ENCODE data around the gene VCL.

The VCL gene

DNA sequence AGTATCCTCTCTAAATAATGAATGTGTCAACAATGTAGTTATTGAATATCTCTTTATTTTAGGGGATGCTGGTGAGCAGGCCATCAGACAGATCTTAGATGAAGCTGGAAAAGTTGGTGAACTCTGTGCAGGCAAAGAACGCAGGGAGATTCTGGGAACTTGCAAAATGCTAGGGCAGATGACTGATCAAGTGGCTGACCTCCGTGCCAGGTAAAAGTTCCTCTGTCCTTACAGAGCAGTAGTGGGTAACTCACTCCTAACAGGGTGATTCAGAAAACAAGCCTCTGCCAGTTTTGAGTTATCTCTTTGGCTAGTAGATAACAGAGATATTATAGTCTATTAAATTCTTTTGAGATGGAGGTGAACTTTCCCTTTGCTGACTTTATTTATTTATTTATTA lies 85.4 kb downstream of the VCL start:
- Histone ChIP-seq H3K36me3 (ENCODE audit: insufficient read depth, low read length) (no peaks in the 10 kb centered on the region), H3K27ac (no peak overlapping the region), H3K9me3 (ENCODE audit: low read depth, low read length) (no peaks in the 10 kb centered on the region), H3K4me3 (no peak overlapping the region), H3K9ac (ENCODE audit: insufficient read length) (no peak overlapping the region)
- DNase-seq (ENCODE audit: low read depth, low spot score): no peak
- TF ChIP-seq POLR2AphosphoS5 (IDR thresholded peaks at IDR 0.05; ENCODE audit: borderline replicate concordance, low read depth, low read length): no peak
- no peak for TF ChIP-seq FOXP2 (optimal IDR thresholded peaks at IDR 0.05; ENCODE audit: control extremely low read depth, extremely low read length, insufficient read depth)
- no peak for TF ChIP-seq EZH2 (IDR thresholded peaks at IDR 0.05)

DNA sequence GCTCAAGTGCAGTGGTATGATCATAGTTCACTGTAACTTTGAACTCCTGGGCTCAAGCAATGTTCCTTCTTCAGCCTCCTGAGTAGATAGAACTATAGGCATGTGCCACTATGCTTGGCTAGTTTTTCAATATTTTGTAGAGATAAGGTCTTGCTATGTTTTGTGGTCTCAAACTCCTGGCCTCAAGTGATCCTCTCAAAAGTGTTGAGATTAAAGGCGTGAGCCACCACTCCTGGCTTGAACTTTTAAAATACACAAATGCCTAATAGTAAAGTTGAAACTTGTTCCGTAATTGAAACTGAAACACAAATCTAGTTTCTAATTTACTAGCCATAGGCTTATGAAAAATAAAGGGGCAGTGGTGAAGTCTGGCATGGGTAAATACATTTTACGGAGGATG lies 87.0 kb downstream of the VCL start:
- Histone ChIP-seq H3K9me3 (ENCODE audit: low read depth, low read length) (no peaks in the 10 kb centered on the region), H3K4me3 (no peak overlapping the region), H3K36me3 (ENCODE audit: insufficient read depth, low read length) (no peaks in the 10 kb centered on the region), H3K9ac (ENCODE audit: insufficient read length) (no peak overlapping the region), H3K27ac (no peak overlapping the region)
- TF ChIP-seq POLR2AphosphoS5 (IDR thresholded peaks at IDR 0.05; ENCODE audit: borderline replicate concordance, low read depth, low read length): no peak
- no peak for TF ChIP-seq EZH2 (IDR thresholded peaks at IDR 0.05)
- no peak for TF ChIP-seq FOXP2 (optimal IDR thresholded peaks at IDR 0.05; ENCODE audit: control extremely low read depth, extremely low read length, insufficient read depth)
- no peak for DNase-seq (ENCODE audit: low read depth, low spot score)

GRCh38 chr10:74086317-74086716 lies 88.4 kb downstream of the VCL start:
- no peak for DNase-seq (ENCODE audit: low read depth, low spot score)
- TF ChIP-seq EZH2 (IDR thresholded peaks at IDR 0.05) (no peak), POLR2AphosphoS5 (IDR thresholded peaks at IDR 0.05; ENCODE audit: borderline replicate concordance, low read depth, low read length) (no peak), FOXP2 (optimal IDR thresholded peaks at IDR 0.05; ENCODE audit: control extremely low read depth, extremely low read length, insufficient read depth) (no peak)
- no peak overlapping the region for H3K4me3 ChIP-seq
- H3K9ac ChIP-seq (ENCODE audit: insufficient read length): no peak overlapping the region
- H3K36me3 ChIP-seq (ENCODE audit: insufficient read depth, low read length): no peaks in the 10 kb centered on the region
- no peak overlapping the region for H3K27ac ChIP-seq
- H3K9me3 ChIP-seq (ENCODE audit: low read depth, low read length): no peaks in the 10 kb centered on the region

DNA sequence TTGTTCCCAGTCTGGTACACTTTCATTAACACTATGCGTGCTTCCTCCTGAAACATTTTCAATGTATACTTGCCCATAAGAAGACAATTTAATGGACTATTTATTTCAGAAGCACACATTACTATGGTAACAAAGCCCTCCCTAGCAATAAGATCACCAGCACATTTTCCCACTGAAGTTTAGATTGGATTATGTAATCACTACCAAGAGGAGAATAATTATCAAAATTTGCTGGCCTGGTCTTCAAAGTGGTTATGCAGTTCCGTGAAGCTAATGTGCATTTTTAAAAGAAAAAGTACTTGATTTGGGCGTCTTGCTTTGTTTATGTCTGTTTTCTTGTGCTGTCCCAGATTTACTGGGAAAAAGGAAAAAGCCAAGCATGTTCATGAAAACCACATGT lies 90.8 kb downstream of the VCL start:
- no peaks in the 10 kb centered on the region for H3K36me3 ChIP-seq (ENCODE audit: insufficient read depth, low read length)
- TF ChIP-seq FOXP2 (optimal IDR thresholded peaks at IDR 0.05; ENCODE audit: control extremely low read depth, extremely low read length, insufficient read depth) (no peak), POLR2AphosphoS5 (IDR thresholded peaks at IDR 0.05; ENCODE audit: borderline replicate concordance, low read depth, low read length) (no peak), EZH2 (IDR thresholded peaks at IDR 0.05) (no peak)

GRCh38 chr10:74092372-74092771 lies 94.5 kb downstream of the VCL start:
- DNase-seq (ENCODE audit: low read depth, low spot score): no peak
- Histone ChIP-seq H3K36me3 (ENCODE audit: insufficient read depth, low read length) (peaks cover 4% of the 10 kb centered on the region; the same call in 1 of the 2 replicates), H3K4me3 (no peak overlapping the region)

More for the DNA sequence above, 90.8 kb downstream of the VCL start:
- Histone ChIP-seq H3K9ac (ENCODE audit: insufficient read length) (no peak overlapping the region), H3K9me3 (ENCODE audit: low read depth, low read length) (no peaks in the 10 kb centered on the region), H3K27ac (no peak overlapping the region), H3K4me3 (no peak overlapping the region)
- DNase-seq (ENCODE audit: low read depth, low spot score): no peak

GRCh38 chr10:74093530-74094164 lies 95.7 kb downstream of the VCL start:
- no peak overlapping the region for H3K9ac ChIP-seq (ENCODE audit: insufficient read length)
- no peak overlapping the region for H3K4me3 ChIP-seq
- H3K36me3 ChIP-seq (ENCODE audit: insufficient read depth, low read length): peaks cover 4% of the 10 kb centered on the region; the same call in 1 of the 2 replicates
- H3K27ac ChIP-seq: no peak overlapping the region
- no peak for DNase-seq (ENCODE audit: low read depth, low spot score)
- no peaks in the 10 kb centered on the region for H3K9me3 ChIP-seq (ENCODE audit: low read depth, low read length)
- TF ChIP-seq FOXP2 (optimal IDR thresholded peaks at IDR 0.05; ENCODE audit: control extremely low read depth, extremely low read length, insufficient read depth): no peak
- TF ChIP-seq POLR2AphosphoS5 (IDR thresholded peaks at IDR 0.05; ENCODE audit: borderline replicate concordance, low read depth, low read length): no peak
- TF ChIP-seq EZH2 (IDR thresholded peaks at IDR 0.05): no peak

More at GRCh38 chr10:74092372-74092771, 94.5 kb downstream of the VCL start:
- no peak overlapping the region for H3K9ac ChIP-seq (ENCODE audit: insufficient read length)
- TF ChIP-seq POLR2AphosphoS5 (IDR thresholded peaks at IDR 0.05; ENCODE audit: borderline replicate concordance, low read depth, low read length): no peak
- no peak for TF ChIP-seq FOXP2 (optimal IDR thresholded peaks at IDR 0.05; ENCODE audit: control extremely low read depth, extremely low read length, insufficient read depth)
- TF ChIP-seq EZH2 (IDR thresholded peaks at IDR 0.05): no peak
- no peak overlapping the region for H3K27ac ChIP-seq
- no peaks in the 10 kb centered on the region for H3K9me3 ChIP-seq (ENCODE audit: low read depth, low read length)

DNA sequence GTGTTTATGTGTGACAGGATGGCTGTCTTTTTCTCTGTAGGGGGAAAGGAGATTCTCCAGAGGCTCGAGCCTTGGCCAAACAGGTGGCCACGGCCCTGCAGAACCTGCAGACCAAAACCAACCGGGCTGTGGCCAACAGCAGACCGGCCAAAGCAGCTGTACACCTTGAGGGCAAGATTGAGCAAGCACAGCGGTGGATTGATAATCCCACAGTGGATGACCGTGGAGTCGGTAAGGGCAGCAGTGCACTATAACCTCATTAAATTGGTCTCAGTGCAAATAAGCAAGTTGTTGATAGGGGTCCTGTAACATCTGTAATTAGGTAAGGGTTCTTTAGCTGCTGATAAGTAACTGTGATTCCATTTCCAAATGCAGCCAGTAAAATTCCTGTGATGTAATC lies 96.3 kb downstream of the VCL start:
- Histone ChIP-seq H3K4me3 (no peak overlapping the region), H3K27ac (no peak overlapping the region), H3K9me3 (ENCODE audit: low read depth, low read length) (no peaks in the 10 kb centered on the region), H3K9ac (ENCODE audit: insufficient read length) (no peak overlapping the region), H3K36me3 (ENCODE audit: insufficient read depth, low read length) (peaks cover 4% of the 10 kb centered on the region; the same call in 1 of the 2 replicates)
- no peak for DNase-seq (ENCODE audit: low read depth, low spot score)
- TF ChIP-seq FOXP2 (optimal IDR thresholded peaks at IDR 0.05; ENCODE audit: control extremely low read depth, extremely low read length, insufficient read depth) (no peak), POLR2AphosphoS5 (IDR thresholded peaks at IDR 0.05; ENCODE audit: borderline replicate concordance, low read depth, low read length) (no peak), EZH2 (IDR thresholded peaks at IDR 0.05) (no peak)

- no peak overlapping the region for H3K9ac ChIP-seq (ENCODE audit: insufficient read length)
- no peak for DNase-seq (ENCODE audit: low read depth, low spot score)
- TF ChIP-seq POLR2AphosphoS5 (IDR thresholded peaks at IDR 0.05; ENCODE audit: borderline replicate concordance, low read depth, low read length) (no peak), EZH2 (IDR thresholded peaks at IDR 0.05) (no peak), FOXP2 (optimal IDR thresholded peaks at IDR 0.05; ENCODE audit: control extremely low read depth, extremely low read length, insufficient read depth) (no peak)
- no peak overlapping the region for H3K4me3 ChIP-seq
- H3K36me3 ChIP-seq (ENCODE audit: insufficient read depth, low read length): peaks cover 4% of the 10 kb centered on the region; the same call in 1 of the 2 replicates
- no peaks in the 10 kb centered on the region for H3K9me3 ChIP-seq (ENCODE audit: low read depth, low read length)
- no peak overlapping the region for H3K27ac ChIP-seq
Measured at GRCh38 chr10:74096777-74097176, 98.9 kb downstream of the VCL start.

DNA sequence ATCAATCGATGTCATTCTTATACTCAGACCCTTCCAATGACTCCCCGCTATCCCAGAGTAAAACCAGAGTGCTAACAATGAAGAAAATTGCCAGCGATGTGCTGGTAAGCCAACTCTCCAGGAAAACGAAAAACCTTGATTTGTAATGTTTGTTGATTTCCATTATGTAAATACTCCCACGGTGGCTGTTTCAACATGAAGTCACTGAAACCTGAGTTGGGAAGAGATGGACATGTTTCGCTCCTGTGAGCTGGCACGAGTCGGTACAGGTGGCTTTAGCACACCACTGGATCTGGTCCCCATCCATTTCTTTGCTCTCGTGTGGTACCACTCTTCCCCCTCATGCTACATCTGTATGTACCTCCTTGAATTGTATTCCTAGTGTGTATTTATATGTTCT lies 99.9 kb downstream of the VCL start:
- peaks cover 4% of the 10 kb centered on the region; the same call in 1 of the 2 replicates for H3K36me3 ChIP-seq (ENCODE audit: insufficient read depth, low read length)
- no peak overlapping the region for H3K27ac ChIP-seq
- no peaks in the 10 kb centered on the region for H3K9me3 ChIP-seq (ENCODE audit: low read depth, low read length)
- DNase-seq (ENCODE audit: low read depth, low spot score): no peak
- H3K4me3 ChIP-seq: no peak overlapping the region
- H3K9ac ChIP-seq (ENCODE audit: insufficient read length): no peak overlapping the region
- TF ChIP-seq POLR2AphosphoS5 (IDR thresholded peaks at IDR 0.05; ENCODE audit: borderline replicate concordance, low read depth, low read length) (no peak), FOXP2 (optimal IDR thresholded peaks at IDR 0.05; ENCODE audit: control extremely low read depth, extremely low read length, insufficient read depth) (no peak), EZH2 (IDR thresholded peaks at IDR 0.05) (no peak)

Data from SK-N-MC (cell line).